Measurements from ENCODE around the gene AMBRA1.

AMBRA1 gene

DNA sequence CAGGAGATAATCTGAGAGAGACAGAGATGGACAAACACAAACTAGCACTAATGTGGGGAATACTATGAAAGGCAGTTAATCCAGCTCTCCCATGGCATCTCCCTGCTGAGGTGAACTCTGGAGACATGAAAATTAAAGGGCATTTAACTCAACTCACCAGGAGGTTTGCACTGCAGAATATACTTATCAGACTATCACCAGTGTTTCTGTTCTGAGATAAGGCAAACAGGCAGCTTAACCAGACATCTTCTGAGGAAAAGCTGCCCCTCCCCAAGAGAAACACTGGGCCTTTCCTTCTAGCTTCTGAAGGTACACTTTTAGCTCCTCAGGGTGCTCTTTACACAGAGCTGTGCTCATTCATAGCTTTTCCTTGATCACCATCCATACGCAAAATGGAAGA, 85.5 kb downstream of the AMBRA1 start:
- DNase-seq (ENCODE audit: low read depth), result no peak

DNA sequence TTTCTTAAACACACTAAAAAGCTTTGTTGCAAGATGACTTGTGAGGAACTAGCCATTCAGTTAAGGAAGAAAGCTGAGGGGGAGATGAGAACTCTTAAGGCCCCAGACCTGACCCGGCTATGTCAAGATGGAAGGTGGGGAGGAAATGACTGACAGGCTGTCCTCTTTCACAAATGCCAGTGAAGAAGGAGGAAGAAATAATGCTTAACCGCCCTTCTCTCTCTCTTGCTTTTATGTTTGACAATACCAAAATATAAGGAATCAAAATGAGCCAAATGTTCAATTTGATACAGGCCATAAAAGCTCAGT, 87.4 kb downstream of the AMBRA1 start:
- DNase-seq (ENCODE audit: low read depth), result no peak

DNA sequence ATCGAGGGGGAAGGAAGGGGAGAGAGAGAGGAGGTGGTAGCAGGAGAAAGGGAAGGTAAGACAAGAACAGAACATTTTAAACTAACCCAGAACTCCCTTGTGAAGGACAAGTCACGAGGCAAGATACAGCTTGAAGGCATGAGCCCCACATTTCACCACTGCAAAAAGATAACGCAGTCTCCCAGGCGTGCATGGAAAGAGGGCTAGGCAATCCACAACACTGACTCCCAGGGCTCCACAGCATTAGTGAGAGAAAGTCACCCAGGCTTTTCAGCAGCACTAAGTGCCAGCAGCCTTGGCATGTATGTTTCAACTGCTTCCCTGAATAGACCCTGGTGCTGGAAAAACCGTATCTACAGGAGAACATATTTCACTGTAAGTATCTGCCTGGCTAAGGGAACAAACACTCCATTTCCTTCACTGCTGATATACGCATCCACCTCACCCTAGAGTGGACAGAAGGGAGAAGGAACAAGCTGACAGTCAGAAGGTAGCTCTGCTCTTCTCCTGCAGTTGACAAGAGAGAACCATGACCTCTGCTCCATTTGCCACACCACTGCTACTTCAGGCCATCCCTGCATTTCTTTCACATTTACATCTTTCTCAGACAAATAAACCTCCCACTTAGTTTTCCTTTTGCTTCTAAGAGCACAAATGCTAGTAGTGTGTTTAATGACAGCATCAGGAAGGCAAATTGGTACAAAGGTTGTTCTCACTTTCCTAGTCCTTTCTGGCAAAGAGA, 87.9 kb downstream of the AMBRA1 start:
- DNase-seq (ENCODE audit: low read depth), result no peak

DNA sequence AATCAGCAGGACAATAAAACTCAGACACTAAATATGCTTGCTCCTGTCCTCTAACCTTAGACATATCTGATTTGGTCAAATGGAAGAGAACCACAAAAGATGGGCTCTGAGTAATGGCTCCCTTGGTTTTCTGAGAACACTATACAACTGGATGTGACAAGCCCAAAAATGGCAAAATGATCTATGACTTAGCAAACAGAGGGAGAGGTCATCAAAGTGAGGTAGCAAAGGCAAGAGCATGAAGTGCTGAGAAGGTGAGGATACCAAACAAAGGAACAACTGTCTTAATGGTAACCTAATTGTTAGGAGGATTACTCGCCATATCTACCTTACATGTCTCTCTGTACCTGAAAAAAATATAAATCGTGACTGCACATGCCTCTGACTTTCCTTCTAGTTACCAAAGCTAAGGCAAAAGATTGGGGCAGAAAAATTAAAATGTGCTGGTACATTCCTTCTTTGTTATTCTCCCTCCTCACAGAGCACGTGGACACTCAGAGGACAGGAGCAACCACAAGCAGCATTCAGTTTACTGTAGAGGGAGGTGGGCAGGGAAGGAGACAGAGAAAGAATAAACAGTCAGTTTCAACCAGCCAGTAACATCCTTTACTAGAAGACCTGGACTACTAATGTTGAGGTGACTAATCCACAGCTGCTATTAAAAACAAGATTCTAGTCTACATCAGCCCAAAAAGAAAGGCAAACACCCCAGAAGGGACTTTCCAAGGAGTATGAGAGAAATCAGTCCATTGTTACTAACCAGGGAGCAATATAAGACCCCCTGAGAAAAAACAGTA, 88.8 kb downstream of the AMBRA1 start:
- no peak for DNase-seq (ENCODE audit: low read depth)

DNA sequence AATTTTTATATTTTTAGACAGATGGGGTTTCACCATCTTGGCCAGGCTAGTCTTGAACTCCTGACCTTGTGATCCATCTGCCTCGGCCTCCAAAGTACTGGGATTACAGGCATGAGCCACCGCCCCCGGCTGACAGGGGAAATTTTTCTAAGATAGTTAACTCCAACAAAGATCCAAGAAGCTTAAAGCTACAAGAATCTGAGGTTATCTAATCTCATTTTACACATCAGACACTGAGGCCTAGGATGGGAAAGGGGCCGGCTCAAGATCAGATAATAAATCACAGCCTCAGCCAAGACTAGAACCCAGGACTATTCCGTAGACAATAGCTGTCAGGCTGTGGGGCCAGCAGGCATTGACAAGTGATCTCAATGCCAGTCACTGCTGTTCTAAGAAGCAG, 94.0 kb downstream of the AMBRA1 start:
- no peak for DNase-seq (ENCODE audit: low read depth)

DNA sequence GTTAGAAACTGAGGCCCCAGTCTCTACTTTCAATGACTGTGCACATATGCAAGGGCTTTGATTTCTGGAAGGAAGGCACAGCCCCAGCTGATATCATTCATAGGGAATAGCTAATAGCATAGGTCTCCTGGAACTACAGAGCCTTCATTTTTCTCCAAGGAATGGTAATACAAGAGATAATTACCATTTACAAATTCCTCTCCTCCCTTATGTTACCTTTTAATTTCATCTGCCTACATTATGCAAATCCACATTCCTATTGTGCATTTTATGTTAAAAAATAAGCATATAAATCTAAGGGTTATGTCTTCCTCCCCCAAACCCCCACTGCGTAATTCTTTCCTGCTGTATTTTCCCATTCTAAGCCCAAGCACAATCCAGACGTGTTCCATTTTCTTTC, 94.9 kb downstream of the AMBRA1 start:
- no peak for DNase-seq (ENCODE audit: low read depth)

DNA sequence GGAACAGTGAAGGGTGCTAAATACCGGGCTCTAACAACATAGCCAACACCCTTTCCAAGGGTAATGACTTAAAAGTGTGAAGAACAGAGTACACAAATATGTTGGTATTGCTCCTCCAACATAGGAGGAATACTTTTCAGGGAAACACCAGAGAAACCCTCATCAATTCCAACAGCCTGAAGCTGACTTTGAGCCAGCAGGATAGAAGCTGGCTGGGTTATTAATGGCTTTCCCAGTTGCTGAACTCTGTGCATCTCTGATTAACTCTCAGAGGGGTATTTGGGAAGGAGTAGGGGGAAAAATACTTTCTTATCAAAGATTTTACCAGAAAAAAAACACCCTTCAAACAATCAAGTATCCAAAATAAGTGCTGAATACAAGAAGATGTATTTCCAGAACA, 95.6 kb downstream of the AMBRA1 start:
- no peak for DNase-seq (ENCODE audit: low read depth)

DNA sequence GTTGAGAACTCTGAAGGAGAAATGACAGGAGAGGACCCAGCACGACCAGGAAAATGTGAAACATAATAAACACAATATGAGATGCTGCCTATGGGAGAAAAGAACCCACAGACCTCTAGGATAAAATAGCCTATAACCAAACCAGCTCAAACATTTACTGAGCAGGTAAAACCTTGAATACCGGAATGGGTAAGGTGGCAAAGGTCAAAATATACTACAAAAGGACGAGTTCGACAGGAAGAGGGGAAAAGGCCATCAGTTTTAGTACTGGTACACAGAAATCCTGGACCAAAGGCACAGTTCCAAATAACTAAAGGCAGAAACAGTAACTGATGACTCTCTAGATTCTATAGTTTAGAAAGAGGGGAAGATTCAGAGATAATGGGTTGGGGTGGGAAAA, 96.3 kb downstream of the AMBRA1 start:
- no peak for DNase-seq (ENCODE audit: low read depth)

DNA sequence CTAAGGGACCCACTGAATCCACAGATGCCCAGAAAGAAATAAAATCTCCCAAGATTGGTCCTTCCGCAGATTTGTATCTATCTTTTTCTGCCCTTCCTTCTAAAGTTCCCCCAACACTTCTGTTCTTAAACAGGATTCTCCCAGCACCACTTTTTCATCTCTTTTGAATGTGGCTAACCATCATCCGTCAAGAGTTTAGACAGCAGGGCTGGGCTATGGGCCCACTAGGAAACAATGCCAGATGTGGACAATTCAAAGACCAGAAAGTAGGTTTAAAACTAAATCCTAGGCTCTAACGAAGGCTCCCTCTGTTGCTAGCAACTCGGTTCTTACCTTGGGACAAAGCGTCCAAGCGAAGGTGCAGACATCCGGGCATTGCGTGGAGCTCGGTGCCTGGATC, 100.0 kb downstream of the AMBRA1 start:
- DNase-seq (ENCODE audit: low read depth), result no peak

DNA sequence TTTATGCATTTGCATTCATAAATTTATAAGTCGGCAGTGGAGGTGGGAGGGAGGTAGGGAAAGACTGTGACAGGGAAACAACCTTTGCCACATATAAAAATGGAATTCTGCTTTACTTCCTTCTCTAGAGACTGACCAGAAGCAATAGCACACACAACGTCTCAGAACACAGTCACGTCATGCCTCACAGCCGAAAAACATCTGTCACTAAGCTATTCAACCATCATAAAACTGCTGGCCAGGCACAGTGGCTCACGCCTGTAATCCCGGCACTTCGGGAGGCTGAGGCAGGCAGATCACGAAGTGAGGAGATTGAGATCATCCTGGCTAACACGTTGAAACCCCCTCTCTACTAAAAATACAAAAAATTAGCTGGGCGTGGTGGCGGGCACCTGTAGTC, 101.3 kb downstream of the AMBRA1 start:
- no peak for DNase-seq (ENCODE audit: low read depth)

DNA sequence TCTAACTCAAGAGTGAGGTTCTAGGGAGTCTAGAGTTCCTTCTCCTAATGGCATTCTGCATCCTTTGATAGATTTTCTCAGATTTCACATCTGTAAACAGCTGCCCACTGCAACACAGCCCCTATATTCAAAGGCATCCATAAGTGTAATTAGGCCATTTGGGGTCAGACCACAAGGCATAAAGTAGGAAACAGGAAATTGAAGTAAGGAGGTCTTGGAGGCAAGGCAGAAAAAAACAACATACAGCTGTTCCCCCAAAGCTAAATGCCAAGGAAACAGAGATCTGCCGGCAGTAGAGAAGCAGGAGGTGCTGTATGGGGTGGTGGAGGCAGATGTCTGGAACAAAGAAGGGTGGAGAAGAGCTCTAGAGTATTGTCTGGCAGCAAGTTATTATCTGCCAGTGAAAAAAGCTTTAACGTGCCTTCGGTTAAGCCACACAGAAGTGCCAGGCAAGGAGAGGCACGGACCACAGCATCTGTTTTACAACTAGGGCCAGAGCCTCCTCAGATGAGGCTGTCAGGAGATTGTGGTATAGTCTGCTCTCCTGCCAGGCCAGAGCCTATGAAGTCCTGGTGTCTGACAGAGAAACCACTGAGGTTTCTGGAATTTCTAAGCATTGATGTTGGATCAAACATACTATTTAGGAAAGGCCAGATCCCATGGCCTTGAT, 102.0 kb downstream of the AMBRA1 start:
- DNase-seq (ENCODE audit: low read depth), result no peak

DNA sequence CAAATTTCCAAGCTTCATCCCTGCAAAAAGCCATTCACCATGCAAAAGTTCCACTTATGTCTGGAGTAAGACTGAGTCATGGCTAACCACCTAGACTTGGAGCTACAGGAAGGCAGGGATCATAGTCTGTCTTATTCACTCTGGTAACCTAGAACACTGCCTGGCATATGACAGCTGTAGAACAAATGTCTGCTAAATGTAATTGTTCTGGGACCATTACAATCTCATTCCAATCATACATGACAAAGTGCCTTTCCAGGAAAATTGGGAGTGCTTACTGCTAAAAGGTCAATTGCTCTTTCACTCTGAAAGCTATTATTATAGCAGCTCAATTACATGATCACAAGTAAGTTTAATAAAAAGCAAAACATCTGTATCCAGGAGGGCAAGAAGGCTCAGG, 103.2 kb downstream of the AMBRA1 start:
- no peak for DNase-seq (ENCODE audit: low read depth)

DNA sequence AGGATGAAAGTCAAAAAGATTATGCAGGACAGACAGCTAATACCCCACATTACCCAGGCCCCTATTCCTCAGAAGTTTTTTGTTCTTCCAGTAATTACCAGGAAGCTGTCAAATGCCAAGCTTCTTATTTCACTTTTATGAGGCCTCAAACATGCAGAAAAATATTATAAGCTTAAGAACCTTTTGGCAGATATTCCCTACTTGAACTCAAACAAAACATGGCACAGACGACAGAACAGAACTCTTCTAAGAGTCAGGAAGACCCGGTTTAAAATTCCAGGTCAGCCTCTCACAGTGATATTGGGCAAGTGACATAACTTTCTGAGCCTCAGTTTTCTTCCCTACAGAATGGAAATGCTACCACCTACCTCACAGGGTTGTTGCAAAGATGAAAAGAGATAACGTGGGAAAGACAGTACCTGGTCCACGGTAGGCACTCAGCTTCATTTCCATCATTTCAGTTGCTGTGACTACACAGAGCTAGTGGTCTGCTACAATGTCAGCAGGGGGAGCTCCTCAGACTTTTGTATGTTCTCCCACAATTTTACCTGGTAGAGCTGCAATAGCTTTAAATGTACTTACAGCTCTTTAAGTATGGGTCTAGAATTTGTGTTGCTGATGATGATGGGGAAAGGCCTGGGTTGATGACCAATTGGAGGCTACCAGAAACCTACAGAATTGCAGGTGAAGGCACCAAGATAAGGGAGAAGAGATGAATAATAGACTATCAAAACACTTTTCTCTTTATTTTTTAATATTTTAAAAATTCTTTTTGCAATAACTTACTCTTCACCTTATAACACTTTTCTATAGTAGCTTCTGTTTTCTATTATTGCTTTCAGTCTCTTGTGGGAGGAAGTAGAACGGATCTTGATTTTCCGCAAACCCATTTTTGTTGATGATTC, 103.9 kb downstream of the AMBRA1 start:
- DNase-seq (ENCODE audit: low read depth), result peak; percentile 12

DNA sequence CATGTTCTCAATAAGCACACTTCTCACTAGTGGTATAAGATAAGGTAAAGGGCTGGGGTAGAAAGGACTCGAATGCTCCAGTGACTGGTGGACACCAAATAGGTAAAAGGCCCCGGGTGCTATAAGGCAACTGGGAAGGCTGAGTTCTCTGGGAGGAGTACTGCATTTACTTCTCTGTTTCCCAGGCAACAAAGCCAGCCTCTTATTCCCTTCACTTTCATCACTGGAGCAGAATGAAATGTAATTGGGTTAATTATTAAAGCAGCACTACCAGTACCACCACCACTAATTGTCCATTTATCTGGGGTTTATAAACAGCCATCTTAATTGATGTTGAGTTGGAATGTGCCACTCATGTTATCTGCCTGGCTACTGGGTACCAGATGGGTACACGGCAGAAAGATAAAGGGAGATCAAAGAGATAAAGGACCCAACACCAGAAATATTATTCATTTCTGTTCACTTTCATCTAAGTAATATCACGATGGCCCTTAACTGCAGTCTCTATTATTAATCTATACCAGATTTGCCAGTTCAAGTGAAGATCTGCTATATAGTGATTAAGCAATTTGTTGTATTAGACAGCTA, 107.9 kb downstream of the AMBRA1 start:
- DNase-seq (ENCODE audit: low read depth), result no peak

DNA sequence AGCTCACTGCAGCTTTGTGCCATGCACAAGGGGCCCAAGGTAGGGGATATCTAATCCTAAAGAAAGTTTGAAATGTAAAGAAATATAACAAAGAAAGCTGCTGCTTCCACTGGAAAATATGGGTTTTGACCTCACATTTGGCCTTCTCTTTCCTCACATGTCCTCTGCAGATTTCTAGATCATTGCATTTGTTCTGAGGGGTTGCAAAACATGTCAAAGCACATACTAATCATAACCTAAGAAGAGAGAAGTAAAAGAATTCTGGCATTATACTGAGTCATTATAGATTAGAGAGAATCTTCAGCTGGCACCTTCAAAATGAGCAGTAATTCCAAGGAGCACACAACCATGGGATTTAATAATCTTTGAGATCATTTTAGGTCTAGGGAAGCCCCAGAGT, 109.7 kb downstream of the AMBRA1 start:
- DNase-seq (ENCODE audit: low read depth), result no peak

DNA sequence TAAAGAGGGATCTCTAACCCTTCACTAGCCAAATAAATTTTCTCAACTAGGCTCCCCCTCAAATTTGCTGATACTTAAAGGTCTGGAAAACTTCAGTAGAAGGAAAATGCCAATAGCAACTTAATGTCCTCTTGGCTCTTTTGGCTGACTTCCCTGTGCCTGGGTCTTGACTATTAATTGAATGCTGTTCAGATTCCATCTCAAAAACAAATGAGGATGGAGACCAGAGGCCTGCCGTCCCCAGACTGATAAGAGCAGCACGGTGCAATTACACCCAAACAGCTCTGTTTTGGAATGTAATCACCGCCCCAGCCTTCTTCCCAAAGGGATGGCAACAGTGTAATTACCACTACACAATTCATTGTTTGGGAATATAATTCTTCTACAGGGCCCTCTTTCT, 112.9 kb downstream of the AMBRA1 start:
- no peak for DNase-seq (ENCODE audit: low read depth)

DNA sequence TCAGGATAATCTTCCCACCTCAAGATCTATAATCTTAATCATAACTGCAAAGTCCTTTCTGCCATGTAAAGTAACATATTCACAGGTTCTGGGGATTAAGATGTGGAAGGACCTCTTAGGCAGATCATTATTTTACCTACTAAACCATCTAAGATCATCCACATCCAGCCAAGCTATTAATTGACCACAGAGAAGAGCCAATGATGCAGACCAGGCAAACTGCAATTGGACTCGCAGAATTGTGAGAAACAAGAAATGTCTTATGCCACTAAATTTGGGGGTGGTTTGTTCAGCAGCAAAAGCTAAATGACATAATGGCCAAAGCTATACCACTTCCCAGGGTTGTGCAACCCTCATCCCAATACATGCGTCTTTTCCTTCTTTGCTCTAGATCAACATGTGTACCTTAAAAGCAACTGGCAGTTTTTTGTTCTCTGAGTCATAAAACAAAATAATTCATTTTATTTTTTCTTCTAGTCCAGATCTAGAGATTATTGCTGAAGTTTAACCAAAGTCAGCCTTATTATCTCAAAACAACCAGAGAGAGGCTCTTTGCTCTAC, 113.6 kb downstream of the AMBRA1 start:
- DNase-seq (ENCODE audit: low read depth), result no peak

DNA sequence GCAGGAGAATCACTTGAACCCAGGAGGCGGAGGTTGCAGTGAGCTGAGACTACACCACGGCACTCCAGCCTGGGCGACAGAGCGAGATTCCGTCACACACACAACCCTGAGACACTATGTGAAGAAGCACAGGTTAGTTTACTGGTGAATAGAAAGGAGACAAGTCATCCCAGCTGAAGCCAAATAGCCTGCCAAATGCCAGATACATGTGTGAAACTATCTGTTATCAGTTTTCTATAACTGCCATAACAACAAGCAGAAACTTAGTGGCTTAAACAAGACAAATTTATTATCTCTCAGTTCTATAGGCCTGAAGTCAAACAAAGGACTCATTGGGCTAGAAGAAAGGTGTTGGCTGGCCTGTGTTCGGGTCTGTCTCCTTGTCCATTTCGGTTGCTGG, 114.2 kb downstream of the AMBRA1 start:
- no peak for DNase-seq (ENCODE audit: low read depth)

DNA sequence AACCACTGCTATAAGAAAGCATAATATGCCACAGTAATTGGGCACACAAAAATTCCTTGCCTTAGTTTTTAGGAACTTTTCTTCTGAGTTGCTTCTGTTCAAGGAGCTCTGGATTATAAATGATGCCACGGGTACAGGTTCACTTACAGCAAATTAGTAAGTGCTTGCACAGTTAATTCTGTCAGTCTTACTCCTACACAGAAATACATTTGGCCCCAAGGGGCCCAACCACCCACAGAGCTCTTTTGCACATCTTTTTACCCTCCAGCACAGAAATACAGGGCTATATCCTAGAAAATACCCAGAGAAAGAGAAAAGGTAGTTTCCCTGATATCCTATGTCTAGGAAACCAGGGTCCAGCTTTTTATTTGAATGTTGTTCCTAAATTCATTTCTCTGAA, 115.6 kb downstream of the AMBRA1 start:
- DNase-seq (ENCODE audit: low read depth), result no peak

DNA sequence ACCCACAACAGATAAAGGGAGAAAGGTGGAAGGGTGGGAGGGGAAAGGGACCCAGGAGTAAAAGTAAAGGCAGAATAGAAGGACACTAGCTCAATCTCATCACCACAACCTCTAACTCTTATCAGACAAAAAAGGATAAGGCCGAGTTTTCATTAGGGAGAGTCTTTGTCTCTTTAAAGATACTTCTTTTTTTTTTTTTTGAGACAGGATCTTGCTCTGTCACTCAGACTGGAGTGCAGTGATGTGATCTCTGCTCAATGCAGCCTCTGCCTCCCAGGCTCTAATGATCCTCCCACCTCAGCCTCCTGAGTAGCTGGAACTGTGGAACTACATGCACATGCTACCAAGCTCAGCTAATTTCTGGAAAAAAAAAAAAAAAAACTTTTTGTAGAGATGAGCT, 116.7 kb downstream of the AMBRA1 start:
- DNase-seq (ENCODE audit: low read depth), result no peak

DNA sequence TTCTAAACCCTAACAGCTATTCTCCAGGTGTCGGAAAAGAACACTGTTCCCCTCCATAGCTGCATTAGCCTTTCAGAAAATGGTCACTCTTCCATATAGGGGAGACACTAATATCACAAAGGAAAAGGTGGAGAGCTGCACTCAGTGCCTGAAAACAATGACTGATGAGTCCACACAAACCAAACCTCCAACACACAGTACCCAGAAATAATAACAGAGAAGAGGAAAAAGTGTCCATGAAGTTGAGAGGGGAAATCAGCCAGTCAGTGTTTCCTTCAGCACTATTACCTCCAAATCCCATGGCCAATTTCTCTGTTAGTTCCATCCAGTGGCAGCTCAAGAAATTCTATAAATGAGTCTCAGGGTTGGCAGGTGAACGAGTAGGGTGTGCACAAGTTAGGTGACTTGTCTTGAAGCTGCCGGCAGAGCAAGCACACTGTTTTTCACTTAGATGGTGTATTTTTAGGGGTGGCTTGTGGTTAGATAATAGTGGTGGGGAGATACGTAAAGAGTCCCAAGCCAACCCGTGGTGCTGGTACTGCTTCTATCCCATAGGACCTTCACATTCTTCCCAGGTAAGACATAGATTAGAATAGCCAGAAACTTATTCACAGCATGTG, 117.8 kb downstream of the AMBRA1 start:
- no peak for DNase-seq (ENCODE audit: low read depth)

All from stimulated activated CD8-positive, alpha-beta memory T cell treated with anti-CD3 and anti-CD28 coated beads, Interleukin-12 subunit alpha, Interleukin-12 subunit beta, amount 100 ng/mL, for 1 hour (primary cell).